Activated B cell treated with CpG ODN at 0.5 μM for 24 hours (primary cell): ENCODE measurements around the gene KAT2A. TPM values are rescaled to one million over a fixed set of nuclear protein-coding genes. Genes with fewer than 3 reads are reported as not detected.

Source experiments
- ATAC-seq: fragments of 200-7000 bp; cut with Tn5 transposase; one replicate; pipeline ENCODE4 v1.10.0; 2021; ENCODE audit warnings: low read depth, mild to moderate bottlenecking, moderate library complexity
- CTCF ChIA-PET: fragments of 350-600 bp; sonication (Branson Sonifier 250); formaldehyde crosslinking; loops from one replicate; lab custom pipeline; 2021; ENCODE audit warnings: antibody characterized with exemption; lab: Charles Lee
- POLR2A ChIA-PET: fragments of 350-600 bp; sonication (Branson Sonifier 250); formaldehyde crosslinking; loops from one replicate; lab custom pipeline; 2021; ENCODE audit warnings: antibody characterized with exemption; lab: Charles Lee
- DNase-seq: peaks from one replicate; pipeline ENCODE4 v3.0.0; 2022
- H3K27ac Mint-ChIP-seq: one replicate; pipeline ENCODE4 v1.8.0; 2020; ENCODE audit warnings: mixed read lengths
- H3K27me3 Mint-ChIP-seq: one replicate; pipeline ENCODE4 v1.8.0; 2021; ENCODE audit warnings: mixed read lengths
- H3K36me3 Mint-ChIP-seq: one replicate; pipeline ENCODE4 v1.8.0; 2021; ENCODE audit warnings: low read depth, mixed read lengths
- H3K4me1 Mint-ChIP-seq: one replicate; pipeline ENCODE4 v1.8.0; 2021; ENCODE audit warnings: mixed read lengths
- H3K4me3 Mint-ChIP-seq: one replicate; pipeline ENCODE4 v1.8.0; 2020; ENCODE audit warnings: mild to moderate bottlenecking, mixed read lengths
- H3K9me3 Mint-ChIP-seq: one replicate; pipeline ENCODE4 v1.8.0; 2020; ENCODE audit warnings: mixed read lengths
- intact Hi-C: fragments of 100-400 bp; cut with micrococcal nuclease; formaldehyde crosslinking; loops from one replicate; pipeline ENCODE4 v1.15.1; 2024
- total RNA-seq: library from RNA; stranded (reverse); gene quantifications from 2 replicates; pipeline ENCODE4 v1.2.3, GENCODE V29; 2022
- TF ChIP-seq, protein P1 (sequence below): fragments of 200-600 bp; IDR thresholded peaks from one replicate; pipeline ENCODE4 v1.8.0; 2022; ENCODE audit warnings: antibody characterized with exemption, mild to moderate bottlenecking

Gene KAT2A
- total RNA-seq, 1 donor from 2014 or later = 40.1 TPM

DNA sequence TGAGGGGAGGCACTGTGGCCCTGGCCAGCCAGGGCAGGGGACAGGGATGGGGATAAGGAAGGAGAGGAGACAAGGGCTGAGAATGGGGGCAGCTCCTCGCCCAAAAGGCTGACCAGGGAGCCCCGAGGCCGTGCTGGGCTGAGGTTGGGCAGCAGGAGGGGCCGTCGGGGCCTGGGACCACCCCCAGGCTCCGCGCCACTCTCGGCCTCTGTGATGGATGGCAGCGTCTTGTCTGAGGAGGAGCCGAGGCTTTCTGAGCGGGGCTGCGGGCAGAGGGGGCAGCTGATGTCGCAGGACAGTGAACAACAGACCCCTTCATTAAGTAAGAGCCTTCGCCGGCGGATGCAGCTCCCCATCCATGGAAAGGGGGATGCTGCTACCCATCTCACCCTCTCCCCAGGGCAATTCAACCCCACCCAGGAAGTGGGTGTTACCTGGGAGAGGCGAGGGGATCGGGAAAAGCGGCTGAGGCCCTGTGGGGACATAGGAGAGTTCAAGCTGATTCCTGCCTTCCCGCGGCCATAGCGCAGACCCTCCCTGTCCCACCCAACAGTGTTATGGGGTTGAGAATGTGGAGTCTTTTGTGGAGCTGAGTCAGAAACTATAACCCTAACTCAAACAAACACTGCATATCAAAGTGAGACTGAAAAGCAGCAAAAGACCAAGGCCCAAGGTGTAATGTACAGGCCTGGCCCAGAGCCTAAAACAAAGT, 42.7 kb upstream of the KAT2A start:
- H3K27ac Mint-ChIP-seq = no peak overlapping the region
- no peaks in the 10 kb centered on the region for H3K9me3 Mint-ChIP-seq
- ChIA-PET CTCF (interaction anchor here (1.6 kb wide), 1 partner anchor 20 kb away, joined by 4 read pairs; no protein-coding TSS in a partner anchor), POLR2A (interaction anchor here (0.5 kb wide), 1 partner anchor 1887 kb away, joined by 3 read pairs; no protein-coding TSS in a partner anchor)
- intact Hi-C loops = no loop called here
- no peak for DNase-seq
- TF ChIP-seq, protein P1, sequence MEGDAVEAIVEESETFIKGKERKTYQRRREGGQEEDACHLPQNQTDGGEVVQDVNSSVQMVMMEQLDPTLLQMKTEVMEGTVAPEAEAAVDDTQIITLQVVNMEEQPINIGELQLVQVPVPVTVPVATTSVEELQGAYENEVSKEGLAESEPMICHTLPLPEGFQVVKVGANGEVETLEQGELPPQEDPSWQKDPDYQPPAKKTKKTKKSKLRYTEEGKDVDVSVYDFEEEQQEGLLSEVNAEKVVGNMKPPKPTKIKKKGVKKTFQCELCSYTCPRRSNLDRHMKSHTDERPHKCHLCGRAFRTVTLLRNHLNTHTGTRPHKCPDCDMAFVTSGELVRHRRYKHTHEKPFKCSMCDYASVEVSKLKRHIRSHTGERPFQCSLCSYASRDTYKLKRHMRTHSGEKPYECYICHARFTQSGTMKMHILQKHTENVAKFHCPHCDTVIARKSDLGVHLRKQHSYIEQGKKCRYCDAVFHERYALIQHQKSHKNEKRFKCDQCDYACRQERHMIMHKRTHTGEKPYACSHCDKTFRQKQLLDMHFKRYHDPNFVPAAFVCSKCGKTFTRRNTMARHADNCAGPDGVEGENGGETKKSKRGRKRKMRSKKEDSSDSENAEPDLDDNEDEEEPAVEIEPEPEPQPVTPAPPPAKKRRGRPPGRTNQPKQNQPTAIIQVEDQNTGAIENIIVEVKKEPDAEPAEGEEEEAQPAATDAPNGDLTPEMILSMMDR = no peak
- no peaks in the 10 kb centered on the region for H3K27me3 Mint-ChIP-seq
- no peak overlapping the region for H3K4me3 Mint-ChIP-seq
- ATAC-seq = no peak
- H3K4me1 Mint-ChIP-seq = peaks cover 8% of the 10 kb centered on the region
- H3K36me3 Mint-ChIP-seq = no peaks in the 10 kb centered on the region

DNA sequence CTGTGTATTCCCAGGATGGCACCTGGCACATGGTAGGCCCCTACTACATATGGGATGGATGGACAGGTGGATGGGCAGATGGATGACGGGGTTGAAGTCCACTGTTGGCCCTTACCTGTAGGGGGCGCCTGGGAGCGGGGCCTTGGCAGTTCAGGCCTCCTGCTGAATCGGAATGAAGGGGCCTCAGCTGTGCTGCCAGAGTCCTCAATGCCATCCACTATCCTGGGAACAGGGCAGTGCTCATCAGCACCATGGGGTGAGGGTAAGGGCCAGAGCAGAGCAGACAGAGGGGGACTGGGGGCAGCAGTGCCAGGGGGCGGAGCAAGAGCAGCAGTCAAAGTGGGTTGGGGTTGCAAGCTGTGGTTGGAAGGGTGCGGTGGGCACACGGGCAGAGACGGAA, 41.9 kb upstream of the KAT2A start:
- DNase-seq = no peak
- CTCF ChIA-PET = no interaction called here
- no peak overlapping the region for H3K4me3 Mint-ChIP-seq
- H3K4me1 Mint-ChIP-seq = peaks cover 8% of the 10 kb centered on the region
- H3K9me3 Mint-ChIP-seq = no peaks in the 10 kb centered on the region
- intact Hi-C loops = no loop called here
- POLR2A ChIA-PET = no interaction called here
- H3K27ac Mint-ChIP-seq = no peak overlapping the region
- ATAC-seq = no peak
- H3K27me3 Mint-ChIP-seq = no peaks in the 10 kb centered on the region
- TF ChIP-seq, protein P1 = no peak
- H3K36me3 Mint-ChIP-seq = no peaks in the 10 kb centered on the region

DNA sequence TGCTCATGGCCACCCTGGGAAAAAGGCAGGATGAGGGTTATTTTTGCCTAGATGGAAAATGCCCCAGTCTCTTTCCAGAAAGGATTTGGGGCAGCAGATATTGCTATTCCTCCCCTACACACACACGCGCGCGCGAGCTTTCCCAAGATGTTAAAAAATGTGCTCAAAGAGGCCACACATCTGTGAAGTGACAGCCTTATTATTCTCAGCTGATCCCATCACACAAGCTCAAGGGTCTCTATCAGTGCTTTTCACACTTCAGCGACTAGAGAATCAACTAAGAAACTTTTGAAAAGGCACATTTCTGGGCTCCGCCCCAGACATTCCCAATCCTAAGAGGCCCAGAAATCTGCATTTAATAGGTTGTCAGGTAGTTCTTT, 39.4 kb upstream of the KAT2A start:
- peaks cover 8% of the 10 kb centered on the region for H3K4me1 Mint-ChIP-seq
- ChIA-PET CTCF (no interaction called here), POLR2A (interaction anchor here (0.7 kb wide), 1 partner anchor 27 kb away, joined by 6 read pairs; no protein-coding TSS in a partner anchor)
- H3K27ac Mint-ChIP-seq = no peak overlapping the region
- ATAC-seq (no peak), DNase-seq (no peak)
- no peaks in the 10 kb centered on the region for H3K27me3 Mint-ChIP-seq
- TF ChIP-seq, protein P1 = no peak
- H3K4me3 Mint-ChIP-seq = no peak overlapping the region
- no peaks in the 10 kb centered on the region for H3K36me3 Mint-ChIP-seq
- intact Hi-C loops = no loop called here
- H3K9me3 Mint-ChIP-seq = no peaks in the 10 kb centered on the region

DNA sequence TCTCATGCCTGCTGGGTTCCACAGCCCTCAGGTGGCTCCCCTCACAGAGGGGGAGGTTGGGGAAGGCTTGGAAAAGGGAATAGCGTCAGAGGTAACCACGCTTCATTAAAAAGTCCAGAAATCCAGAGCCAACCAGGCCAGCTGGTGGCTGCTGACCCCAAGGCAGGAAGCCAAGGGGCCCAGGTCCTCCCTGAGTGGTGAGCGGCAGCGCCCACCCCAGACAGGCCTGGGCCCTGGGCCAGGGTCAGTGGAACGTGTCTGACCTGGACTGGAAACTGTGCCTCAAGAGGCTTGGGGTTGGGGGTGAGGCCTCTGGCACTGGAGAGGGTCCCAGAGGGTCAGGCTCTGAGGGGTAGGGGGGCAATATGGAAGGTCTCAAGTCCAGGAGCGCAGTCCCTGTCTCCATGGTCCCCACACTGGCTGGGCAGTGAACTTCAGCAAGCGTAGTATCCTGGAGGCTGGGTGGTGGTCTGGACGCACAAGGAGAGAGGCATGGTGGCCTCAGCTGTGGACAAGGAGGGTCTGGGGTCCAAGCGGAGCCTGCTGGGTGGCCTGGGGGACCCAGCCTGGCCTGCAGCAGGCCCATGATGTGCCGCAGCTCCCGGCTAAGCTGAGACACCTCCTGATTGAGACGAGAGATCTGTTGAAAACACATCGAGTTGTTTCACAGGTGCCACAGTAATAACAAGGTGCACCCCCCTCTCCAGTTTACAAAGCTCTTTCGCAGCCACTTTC, 38.8 kb upstream of the KAT2A start:
- DNase-seq = no peak
- TF ChIP-seq, protein P1 = no peak
- ATAC-seq = no peak
- Mint-ChIP-seq H3K9me3 (no peaks in the 10 kb centered on the region), H3K36me3 (peaks cover under 1% of the 10 kb centered on the region), H3K4me3 (no peak overlapping the region), H3K27me3 (no peaks in the 10 kb centered on the region), H3K27ac (no peak overlapping the region), H3K4me1 (peaks cover 9% of the 10 kb centered on the region)
- intact Hi-C loops = no loop called here
- ChIA-PET POLR2A (interaction anchor here (0.6 to 0.7 kb wide), 2 partner anchors 26 to 39 kb away, joined by 3 to 6 read pairs; partner anchors contain the start of gene KAT2A), CTCF (no interaction called here)

DNA sequence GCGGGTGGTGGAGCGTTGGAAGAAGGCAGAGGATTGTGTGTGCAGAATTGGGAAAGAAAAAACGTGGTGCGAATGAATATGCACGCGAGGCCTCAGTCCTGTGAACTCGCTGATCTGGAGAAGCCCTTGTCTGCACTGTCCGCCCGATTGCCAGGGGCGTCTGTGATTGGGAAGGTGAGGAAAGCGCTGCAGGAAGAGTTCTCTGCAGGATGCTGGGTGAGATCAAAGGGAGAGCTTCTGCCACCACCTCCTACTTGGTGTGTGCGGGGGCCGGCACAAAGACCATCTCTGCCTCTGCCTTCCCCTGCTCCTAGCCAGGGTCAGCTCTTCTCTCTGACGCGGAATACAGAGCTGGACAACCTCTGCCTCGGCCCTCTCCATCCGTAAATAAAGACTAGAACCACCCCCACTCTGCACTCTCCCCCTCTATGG, 34.5 kb upstream of the KAT2A start:
- Mint-ChIP-seq H3K9me3 (no peaks in the 10 kb centered on the region), H3K27ac (peak overlapping the region; percentile 92), H3K4me1 (peaks cover 37% of the 10 kb centered on the region), H3K36me3 (peaks cover 27% of the 10 kb centered on the region), H3K27me3 (no peaks in the 10 kb centered on the region), H3K4me3 (peak overlapping the region; percentile 95)
- ATAC-seq = no peak
- intact Hi-C loops = loop anchor here (1.0 kb wide), 8 partner anchors 26 to 290 kb away; partner anchors contain the start of genes CNP, DNAJC7, GHDC and KAT2A
- POLR2A ChIA-PET = interaction anchor here (0.7 to 2.6 kb wide), 4 partner anchors 18 to 260 kb away, joined by 3 to 9 read pairs (median 5); partner anchors contain the start of gene KCNH4
- TF ChIP-seq, protein P1 = no peak
- DNase-seq = no peak
- CTCF ChIA-PET = no interaction called here
